Erythroblast (primary cell): Measurements from ENCODE around the gene FCGR3A.
"Not testable (repeated sequence)": the region's sequence is repeated elsewhere in the genome, so short reads cannot be mapped to it uniquely, and the experiment has no call there.

Experiments
- GATA1 ChIP-seq: IDR thresholded peaks from 2 replicates; pipeline ENCODE4 v1.6.1; 2011; ENCODE audit warnings: low read depth, mild to moderate bottlenecking, control low read depth, low read length, moderate library complexity
- POLR2A ChIP-seq: IDR thresholded peaks from 2 replicates; pipeline ENCODE4 v1.6.1; 2011; ENCODE audit warnings: mild to moderate bottlenecking, low read length

GRCh38 chr1:161524742-161525291, 24.8 kb downstream of the FCGR3A start:
- not testable (repeated sequence) for TF ChIP-seq GATA1, POLR2A
